HG03342 (cell line): ENCODE measurements around the gene HOXB5.

ENCODE experiments used
- ATAC-seq: cut with Tn5 transposase; IDR thresholded peaks from one replicate; pipeline ENCODE4 v1.9.1; 2021; ENCODE audit warnings: mild to moderate bottlenecking, moderate library complexity; ENCODE audit not compliant: unreplicated experiment

HOXB5 gene

GRCh38 chr17:48605409-48605919 lies 11.9 kb upstream of the HOXB5 start:
- ATAC-seq = no peak

- no peak for ATAC-seq
Observed at GRCh38 chr17:48604770-48605329, 11.3 kb upstream of the HOXB5 start, which contains the start of gene HOXB6. Gene HOXB6, minus strand, starts transcription at chr17:48604986. Its CDS starts 6,836 bp downstream, at chr17:48598150.

- ATAC-seq = no peak
Observed at GRCh38 chr17:48603959-48604769, 10.6 kb upstream of the HOXB5 start.

DNA sequence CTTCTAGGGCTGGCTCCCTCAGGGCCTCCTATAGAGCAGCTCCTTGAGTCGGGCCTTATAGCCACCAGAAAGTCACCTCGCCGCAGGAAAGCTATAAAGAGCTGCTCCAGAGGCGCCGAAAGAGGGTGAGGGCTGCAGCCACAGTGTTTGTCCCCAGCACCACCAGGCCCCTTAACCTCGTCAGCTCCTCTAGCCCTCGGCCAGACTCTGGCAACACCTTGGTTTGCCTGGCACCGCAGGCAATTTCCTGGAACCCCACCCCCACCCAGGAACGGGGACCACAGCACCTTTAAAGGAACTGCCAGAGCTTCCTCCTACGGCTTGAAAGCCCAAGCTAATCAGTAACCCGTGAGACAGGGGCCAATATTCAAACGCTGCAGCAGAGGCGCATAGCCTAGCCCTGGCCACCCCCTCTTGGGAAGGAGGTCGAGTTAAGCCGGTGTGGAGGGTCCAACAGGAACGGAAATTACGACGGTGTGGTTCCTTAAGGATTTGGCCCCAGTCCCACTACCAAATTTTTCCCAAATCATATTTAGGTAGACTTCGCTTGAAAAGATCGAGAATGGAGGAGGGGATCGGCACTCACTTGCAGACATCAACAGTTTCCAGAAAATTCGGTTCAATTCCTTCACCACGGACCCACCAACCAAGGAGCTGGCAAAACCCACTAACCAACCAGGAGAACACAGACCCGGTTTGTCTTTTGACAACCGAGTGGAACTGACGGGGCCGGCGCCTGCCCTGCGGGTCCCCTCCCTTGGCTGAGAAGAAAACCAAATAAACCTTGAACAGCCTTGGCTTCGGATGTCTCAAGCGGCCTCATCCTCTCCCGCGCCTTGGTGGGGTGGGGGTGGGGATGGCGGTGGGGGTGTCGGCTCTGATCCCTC lies 8.2 kb upstream of the HOXB5 start:
- no peak for ATAC-seq

DNA sequence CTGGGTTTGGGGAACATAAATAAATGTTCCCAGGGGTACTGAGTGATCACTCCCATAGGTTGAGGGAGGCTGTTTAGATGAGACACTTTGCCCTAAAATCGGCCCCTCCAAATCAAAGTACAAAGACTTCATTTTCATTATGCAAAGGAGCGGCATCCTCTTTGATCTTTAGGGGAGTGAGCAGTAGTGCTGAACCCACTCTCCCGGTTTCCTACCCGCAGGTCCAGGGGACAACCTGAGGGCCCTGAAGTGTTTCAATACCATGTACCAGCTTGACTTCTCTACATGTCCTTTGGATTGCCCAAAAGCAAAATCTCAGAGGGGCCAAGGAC lies 7.6 kb upstream of the HOXB5 start:
- no peak for ATAC-seq

GRCh38 chr17:48600244-48601098 lies 6.9 kb upstream of the HOXB5 start:
- ATAC-seq = no peak

DNA sequence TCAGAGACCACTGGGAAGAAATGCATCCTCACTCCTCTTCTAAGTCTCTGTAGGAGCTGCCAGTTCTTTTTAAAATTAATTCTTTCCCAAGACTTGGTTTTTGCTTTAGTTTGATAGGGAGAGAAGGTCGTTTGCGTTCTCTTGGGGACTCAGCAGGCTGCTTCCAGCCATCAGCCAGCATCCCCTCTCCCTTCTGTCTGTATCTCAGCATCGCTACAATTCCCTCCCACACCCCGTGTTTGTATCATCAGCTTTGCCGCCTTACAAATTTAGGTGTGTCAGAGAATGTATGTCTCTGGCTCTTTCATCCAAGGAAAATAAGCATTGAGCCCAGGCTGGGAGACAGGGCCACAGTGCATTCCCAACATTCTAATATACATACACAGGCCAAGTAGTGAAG lies 5.8 kb upstream of the HOXB5 start:
- ATAC-seq = no peak

- ATAC-seq = no peak
Observed at GRCh38 chr17:48598736-48599135, 5.2 kb upstream of the HOXB5 start.

DNA sequence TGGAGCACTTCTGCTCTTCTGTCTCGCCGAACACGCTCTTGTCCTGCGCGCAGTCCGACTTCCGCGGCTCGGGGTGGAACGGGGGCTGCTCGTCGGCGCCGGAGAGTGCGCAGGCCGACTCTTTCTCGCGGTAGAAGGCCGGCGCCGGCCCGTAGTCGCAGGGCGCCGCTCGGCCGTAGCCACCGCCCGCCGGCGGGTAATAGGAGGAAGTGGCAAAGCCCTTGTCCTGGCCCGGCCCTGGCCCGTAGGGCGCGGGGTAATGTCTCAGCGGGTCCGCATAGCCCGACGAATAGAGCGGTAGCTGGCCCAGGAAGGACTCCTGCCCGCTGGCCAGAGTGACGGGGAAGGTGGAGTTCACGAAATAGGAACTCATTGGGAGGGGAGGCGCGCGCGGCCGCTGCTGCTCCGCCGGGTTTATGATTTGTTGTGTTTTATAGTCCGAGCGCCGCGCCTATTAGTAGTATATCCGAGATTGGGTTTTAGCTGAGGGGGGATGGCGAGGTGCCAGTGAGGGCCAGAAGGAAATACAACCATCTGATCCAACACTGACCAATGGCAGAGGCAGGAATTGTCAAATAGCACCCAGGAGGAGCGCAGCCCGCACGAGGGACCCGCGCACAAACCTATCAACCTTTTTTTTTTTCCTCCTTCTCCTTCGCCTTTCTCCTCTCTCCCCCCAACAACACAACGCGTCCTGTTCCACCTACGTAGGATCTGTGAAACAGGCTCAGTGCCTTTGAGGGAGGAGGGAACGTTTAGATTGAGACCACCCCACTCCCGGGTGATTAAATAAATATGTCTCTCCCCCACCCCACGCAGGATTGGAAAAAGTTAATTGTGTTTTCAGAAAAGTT lies 4.4 kb upstream of the HOXB5 start:
- no peak for ATAC-seq

- ATAC-seq = no peak
Observed at GRCh38 chr17:48597528-48597777, 3.9 kb upstream of the HOXB5 start.

DNA sequence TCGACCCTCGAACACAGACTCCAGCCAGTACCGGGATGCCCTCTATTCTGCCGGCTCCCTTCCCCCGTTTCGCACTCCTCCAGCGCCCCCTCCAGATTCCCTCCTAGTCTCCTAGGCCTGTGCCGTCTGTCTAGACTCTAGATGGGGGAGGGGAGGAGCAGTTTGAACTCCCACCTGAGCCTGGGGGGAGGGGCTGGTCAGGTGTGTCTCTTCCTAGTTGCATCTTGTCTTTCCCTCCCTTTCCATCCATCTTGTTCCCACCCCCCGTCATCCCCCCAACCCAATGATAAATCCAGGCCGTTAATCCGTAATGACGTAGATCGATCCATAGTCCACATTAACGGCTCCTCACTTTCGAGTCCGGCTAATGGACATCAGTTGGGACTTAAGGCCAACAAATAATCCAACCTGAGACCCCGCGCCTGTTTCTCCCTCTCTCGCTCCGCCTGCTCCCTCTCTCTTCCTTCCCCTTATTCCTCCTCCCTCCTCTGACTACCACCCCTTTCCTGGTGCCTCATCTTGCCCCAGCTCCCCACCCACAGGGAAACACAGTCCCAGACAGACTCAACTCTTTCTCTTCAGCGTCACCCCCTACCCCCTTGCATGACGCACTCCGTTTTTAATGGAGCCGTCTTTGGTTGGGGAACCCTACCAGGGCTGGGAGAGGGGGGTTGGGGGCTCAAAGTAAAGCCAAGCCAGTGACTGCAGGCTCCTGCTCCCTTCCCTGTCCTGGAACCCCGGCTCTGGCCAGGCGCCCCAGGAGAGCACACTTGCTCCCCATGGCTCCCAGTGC lies 3.4 kb upstream of the HOXB5 start:
- no peak for ATAC-seq

DNA sequence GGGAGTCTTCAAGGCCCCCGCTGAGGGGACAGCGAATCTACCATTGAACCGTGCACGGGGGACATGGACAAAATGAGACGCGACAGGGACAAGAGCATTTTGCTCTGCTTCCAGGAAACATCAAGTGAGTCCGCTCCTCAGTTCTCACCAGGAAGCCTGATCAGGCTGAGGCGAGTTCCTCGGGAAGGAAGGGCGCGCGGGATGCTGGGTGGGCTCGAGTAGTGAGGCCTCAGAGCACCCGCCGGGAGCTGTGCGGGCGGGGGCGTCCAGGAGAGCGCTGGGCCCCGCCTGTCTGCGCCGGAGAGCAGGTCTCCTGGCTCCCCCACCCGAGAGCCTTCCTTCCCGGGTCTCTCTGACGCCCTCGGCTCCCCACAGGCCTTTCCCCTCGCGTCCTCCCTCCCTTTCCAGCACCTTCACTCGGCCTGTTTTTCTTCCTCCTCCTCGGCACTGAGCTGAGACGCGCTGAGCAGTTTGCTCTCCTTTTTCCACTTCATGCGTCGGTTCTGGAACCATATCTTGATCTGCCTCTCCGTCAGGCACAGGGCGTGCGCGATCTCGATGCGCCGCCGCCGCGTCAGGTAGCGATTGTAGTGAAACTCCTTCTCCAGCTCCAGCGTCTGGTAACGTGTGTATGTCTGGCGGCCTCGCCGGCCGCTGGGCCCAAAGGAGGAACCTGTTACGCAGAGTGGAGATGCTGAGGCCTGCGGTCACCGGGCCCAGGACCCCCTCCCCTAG lies 2.6 kb upstream of the HOXB5 start:
- ATAC-seq = no peak

- ATAC-seq = no peak
Observed at GRCh38 chr17:48595278-48595999, 1.9 kb upstream of the HOXB5 start.

DNA sequence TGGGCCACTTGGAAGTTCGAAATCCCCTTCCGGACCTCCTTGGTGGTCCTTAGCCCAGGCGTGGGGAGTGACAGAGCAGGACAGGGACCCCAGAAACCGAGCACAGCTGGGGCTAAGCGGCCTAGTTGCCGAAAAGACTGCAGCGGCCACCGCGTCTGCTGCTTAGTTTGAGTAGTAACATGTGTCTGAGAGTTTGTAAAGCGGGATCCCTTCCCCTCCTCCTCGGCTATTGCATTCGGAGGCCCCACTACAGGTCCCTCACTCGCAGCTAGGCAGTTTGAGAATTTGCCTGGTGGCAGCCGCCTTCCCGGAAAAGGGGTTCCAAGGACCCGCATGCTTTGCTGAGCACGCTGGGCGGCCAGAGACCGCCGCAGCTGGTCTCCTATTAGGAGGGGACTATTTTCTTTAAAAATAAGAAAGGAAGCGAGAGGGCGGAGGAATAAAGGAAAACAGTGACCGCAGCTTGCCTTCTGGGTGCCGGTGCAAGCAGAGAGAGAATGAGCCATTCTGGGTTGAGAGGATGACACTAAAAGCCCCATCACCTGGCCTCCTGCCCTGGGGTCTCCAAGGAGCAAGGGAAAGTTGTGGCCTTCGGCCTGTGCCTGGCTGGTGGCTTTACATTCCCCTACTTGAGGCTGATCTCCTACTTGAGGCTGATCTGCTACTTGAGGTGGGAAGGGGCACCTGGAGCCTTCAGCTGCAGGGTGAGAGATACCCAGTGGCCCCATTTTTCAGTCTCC lies 1.1 kb upstream of the HOXB5 start:
- no peak for ATAC-seq

DNA sequence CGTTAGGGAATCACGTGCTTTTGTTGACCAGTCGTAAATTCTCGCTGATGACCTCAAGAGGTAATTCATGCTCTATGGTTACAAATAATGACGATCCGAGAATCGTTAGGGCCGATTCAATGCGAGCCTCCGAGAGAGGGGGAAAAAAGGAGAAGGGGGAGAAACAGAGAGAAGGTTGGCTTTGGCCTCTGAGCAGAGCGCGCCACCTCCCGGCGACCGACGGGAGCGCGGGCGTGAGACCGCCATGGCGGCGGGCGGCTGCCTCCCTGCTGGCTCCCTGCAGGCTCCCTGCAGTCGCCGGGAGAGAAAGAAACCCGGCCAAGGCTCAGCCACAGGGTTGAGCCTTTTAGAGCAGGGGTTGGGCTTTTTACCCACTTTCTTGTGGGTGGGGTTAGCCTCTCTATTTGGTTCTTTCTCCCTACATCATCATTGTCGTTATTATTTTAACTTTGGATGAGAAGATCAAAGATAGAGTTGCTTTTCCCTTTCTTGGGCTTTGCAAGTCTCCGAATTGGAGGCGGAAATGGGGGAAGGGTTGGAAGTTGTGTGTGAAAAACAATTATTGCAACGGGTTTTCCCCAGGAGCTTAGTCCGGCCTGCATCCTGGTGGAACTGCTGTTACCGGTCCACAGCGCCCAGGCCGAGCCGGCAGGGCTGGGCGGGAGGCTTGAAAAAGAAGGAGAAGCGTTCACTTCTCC lies 410 bp upstream of the HOXB5 start:
- ATAC-seq = no peak

DNA sequence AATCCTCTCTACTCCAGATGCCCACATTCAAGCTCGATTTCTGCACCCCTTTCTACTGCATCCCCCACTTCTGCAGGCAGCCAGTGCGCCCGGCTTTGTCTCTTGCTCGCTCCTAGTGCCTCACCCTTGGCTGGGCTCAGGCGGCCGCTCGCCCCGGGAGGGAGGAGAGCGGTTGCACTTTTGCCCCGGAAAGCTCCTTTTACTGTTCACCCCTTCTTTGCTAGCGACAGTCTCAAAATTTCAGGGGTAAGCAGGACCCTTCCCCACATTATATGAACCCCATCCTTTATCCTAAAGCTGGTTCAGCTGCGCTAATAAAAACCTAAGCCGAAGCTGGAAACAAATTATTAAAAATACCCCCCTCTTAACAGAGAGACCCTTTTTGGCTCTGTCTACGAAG lies 1.0 kb downstream of the HOXB5 start:
- ATAC-seq = no peak
